COLO829 (cell line): ENCODE measurements around the gene TRIM41.
"Not testable (repeated sequence)": the region's sequence is repeated elsewhere in the genome, so short reads cannot be mapped to it uniquely, and the experiment has no call there.

Experiments used
- DNase-seq: peaks from one replicate; pipeline ENCODE4 v3.0.0; 2012; ENCODE audit warnings: low spot score

The TRIM41 gene

DNA sequence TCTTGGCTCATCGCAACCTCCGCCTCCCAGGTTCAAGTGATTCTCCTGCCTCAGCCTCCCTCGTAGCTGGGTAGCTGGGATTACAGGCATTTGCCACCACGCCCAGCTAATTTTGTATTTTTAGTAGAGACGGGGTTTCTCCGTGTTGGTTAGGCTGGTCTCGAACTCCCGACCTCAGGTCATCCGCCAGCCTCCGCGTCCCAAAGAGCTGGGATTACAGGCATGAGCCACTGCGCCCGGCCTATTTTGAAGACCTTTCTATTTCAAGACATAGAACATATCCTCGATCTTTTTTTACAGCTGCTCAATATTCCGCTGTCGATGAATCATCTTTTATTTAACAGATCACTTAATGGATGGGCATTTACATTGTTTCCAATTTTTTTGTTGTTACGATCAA, 12.4 kb upstream of the TRIM41 start:
- not testable (repeated sequence) for DNase-seq

DNA sequence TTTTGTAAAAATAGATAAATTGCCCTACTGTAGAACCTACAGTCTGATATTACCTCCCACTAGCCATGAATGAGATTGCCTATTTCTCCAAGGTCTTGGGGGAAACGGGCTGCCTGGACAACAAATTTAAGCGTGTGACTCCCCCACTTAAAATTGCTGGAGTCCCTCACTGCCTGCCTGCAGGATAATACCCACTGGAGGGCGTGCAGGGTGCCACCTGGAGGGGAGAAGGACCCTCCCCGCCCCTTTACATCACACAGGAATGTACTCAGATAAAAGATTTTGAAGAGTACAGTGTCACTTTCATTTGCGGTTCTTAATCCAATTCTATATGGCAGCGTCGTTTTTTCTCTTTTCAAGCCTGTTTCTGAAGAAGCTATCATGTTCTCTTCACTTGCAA, 11.9 kb upstream of the TRIM41 start:
- no peak for DNase-seq

DNA sequence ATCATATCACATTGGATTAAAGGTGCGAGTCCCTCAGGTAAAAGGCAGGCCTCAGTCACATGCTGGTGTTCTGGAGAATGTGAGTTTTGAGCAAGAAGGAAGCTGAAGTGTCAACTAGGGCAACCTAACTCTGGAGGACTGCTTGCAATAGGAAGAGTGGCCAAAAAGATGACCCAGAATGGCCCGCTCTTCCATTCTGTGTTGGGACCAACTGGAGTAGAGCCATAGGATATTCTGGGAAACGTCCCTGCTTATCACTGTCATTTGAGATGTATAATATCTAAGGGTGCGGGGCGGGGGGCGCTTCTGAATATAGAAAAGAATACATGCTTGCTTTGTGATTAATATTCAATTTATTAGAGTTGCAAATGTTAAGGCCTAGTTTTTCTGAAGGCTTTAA, 11.0 kb upstream of the TRIM41 start:
- no peak for DNase-seq

- DNase-seq, result no peak
Observed at GRCh38 chr5:181212934-181213333, 10.1 kb upstream of the TRIM41 start.

DNA sequence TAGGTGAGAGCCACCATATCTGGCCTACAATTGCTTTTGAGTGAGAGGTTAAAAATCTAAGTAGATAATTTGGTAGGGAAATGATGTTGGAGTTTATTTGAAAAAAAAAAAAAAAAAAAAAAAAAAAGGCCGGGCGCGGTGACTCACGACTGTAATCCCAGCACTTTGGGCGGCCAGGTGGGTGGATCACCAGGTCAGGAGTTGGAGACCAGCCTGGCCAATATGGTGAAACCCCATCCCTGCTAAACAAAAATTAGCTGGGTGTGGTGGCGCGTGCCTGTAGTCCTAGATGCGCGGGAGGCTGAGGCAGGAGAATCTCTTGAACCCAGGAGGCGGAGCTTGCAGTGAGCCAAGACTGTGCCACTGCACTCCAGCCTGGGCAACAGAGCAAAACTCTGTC, 8.8 kb upstream of the TRIM41 start:
- DNase-seq, result not testable (repeated sequence)

DNA sequence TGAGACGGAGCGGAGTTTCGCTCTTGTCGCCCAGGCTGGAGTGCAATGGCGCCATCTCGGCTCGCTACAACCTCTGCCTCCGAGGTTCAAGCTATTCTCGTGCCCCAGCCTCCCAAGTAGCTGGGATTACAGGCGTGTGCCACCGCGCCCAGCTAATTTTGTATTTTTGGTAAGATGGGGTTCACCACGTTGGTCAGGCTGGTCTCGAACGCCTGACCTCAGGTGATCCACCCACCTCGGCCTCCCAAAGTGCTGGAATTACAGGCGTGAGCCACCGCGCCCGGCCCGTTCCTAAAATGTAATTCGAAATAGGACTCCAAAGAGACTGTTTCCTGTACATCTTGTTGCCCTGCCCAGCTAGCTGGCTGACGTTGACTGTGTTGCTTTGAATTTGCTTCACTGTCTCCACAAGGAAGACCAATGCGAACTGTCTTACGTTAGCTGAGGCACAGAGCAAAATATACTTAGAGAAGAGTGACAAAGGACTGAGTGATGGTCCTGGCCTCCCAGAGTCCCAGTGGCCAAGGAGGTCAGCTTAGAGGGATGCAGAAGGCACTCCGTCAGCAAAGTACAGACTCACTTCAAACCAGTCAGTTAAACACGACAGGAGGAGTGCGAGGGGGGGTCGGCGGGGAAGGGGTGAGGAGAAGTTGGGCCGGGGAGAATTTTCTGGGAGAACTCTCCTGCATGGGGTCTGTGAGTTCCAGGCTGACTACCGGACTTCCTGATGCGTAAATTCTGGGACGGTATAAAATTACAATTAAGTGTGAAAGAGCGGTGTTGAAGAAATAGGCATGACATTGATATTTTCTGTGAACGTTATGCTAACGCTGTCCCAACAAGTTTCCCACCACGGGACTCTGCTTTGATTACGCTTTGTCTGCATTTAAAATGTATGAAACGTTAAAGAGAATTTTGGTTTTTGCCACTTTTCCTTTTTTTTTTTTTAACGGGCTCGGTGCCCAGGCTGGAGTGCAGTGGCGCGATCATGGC, 6.8 kb upstream of the TRIM41 start:
- DNase-seq, result no peak

DNA sequence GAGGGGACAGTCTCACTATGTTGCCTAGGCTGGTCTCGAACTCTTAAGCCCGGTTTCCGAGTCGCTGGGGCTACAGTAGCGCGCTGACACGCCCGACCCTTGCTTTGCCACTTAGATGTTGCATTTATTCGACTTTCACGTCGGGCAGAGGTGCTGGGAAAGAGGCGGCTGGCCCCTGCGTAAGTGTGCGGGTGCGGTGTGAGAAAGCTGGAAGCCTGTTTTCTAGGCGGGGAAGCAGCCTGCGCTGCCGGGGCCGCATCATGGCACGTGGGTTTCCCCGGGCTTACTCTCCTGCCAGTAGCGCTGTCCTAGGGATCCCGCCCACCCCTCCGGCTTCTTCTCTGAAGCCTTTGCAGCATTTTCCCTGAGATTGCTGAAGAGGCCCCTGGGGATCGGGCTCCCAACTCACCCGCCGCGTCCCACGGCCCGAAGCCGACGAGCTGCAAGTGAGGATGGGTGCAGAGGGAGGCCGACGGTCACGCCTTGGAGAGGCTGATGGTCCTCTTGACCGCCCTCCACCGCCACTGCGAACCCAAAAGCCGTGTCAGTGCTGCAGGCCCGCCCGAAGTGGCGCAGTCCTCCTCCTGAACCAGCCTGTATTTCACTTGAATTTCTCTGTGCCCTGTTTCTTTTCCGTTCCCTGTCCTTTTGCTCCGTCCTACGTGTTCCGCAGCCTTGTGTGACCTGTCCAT, 5.8 kb upstream of the TRIM41 start:
- no peak for DNase-seq

DNA sequence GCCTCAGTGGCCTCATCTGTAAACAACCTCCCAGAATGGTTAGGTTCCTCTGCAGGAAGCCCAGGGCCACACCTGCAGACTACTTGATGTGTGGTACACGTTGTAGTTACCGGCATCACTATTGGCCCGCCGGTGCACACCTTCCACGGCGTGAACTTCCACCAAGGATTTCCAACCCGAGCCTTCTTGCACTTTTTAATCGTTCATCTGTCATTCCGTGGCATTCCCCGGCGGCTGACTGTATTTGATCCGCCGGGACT, 5.3 kb upstream of the TRIM41 start:
- DNase-seq, result no peak

DNA sequence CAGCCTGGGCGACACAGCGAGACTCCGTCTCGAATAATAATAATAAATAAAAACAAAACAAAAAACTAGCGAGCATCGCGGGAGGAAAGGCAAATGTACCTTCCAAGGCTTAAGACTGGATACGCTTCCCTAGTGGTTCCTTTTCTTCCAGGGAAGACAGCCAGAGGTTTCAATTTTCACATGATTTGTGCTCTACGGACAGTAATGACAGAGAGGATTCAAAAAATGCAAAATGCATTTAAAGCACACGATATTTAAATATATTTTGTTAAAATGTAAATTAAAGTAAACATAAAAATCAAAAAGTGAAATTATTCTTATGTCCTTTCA, 4.3 kb upstream of the TRIM41 start:
- DNase-seq, result no peak

- DNase-seq, result no peak
Observed at GRCh38 chr5:181219262-181220177, 3.6 kb upstream of the TRIM41 start.

DNA sequence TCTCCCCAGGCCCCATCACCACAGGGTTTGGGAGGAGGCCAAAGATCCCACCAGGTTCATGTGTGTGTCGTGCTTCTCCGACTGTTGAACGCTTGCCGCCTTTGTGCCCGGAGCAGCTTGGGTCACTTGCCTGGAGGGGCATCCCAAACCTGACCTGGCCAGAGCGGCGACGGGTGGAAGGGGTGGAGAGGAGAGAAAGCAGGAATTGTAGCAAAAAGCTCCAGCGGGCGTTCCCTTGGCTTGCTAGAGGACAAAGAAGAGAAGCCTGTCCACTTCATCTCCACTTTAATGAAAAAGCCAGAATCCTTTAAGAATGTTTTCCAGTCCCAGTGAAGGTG, 2.9 kb upstream of the TRIM41 start:
- DNase-seq, result no peak

- DNase-seq, result no peak
Observed at GRCh38 chr5:181221105-181221791, 1.8 kb upstream of the TRIM41 start.

DNA sequence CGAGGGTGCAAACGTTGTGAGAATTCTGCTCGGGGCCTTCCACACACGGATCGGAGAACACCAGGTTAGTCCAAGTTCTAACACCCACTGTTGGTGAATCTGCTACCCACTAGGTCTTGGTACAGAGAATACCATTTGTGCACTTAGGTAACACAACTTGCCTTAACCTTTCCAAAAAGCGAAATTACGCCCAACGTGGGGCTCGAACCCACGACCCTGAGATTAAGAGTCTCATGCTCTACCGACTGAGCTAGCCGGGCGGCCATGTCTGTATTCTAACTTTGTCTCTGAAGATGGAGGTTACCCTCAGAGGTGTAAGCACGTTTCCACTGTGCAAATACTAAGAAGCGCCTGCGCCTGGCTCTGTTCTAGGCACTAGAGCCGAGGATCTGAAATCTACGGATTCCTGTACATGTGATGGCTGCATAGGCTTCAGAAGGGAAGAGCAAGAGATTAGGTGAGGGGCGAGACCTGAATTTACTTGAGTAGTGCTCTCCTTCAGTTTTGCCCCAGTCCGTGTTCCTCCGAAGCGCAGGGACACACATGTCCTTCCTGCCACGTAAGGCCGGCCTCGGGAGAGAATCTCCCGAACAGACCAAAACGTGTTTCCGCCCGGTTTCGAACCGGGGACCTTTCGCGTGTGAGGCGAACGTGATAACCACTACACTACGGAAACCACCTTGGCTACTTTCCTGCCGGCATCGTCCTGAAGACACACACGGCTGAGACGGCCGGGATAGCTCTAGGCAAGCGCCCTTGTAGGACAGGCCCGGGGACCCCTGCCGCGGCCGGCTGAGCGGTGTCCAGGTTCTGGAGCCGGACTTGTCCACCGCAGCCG, 1.1 kb upstream of the TRIM41 start:
- peak; percentile 53 for DNase-seq

DNA sequence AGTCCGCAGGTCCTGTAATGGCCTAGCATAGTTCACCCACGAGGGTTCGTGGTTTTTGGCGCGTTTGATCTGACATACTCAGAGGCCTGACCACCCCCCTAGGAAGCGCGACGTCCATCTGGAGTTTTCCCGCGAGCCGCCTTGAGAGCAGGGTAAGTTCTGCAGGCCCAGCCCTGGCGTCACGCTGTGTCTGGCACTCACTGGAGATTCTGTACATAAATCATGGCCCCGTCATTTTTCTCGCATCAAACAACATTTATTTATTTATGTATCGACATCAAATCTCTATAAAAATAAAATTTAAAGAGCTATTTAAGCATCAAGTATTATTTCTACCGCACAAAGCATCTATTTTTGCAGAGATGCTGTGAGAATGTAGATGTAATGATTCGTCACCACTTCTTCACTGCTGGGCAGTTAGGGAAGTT, 437 bp upstream of the TRIM41 start:
- no peak for DNase-seq

DNA sequence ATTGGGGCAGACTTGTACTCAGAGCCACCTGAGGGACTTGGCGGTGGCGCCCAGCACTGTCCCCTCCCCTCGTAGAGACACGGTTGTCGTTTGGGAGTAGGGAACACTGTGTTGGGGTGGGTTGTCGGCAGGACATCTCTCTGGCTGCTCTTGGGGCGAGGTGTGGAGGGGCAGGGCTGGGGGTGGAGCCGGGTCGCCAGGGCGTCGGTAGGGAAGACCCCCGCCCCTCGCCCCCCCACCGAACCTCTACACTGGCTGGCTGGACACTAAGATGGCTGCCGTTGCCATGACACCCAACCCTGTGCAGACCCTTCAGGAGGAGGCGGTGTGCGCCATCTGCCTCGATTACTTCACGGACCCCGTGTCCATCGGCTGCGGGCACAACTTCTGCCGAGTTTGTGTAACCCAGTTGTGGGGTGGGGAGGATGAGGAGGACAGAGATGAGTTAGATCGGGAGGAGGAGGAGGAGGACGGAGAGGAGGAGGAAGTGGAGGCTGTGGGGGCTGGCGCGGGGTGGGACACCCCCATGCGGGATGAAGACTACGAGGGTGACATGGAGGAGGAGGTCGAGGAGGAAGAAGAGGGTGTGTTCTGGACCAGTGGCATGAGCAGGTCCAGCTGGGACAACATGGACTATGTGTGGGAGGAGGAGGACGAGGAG, 778 bp downstream of the TRIM41 start:
- DNase-seq, result no peak

- DNase-seq, result no peak
Observed at GRCh38 chr5:181224390-181225229, 1.5 kb downstream of the TRIM41 start.

DNA sequence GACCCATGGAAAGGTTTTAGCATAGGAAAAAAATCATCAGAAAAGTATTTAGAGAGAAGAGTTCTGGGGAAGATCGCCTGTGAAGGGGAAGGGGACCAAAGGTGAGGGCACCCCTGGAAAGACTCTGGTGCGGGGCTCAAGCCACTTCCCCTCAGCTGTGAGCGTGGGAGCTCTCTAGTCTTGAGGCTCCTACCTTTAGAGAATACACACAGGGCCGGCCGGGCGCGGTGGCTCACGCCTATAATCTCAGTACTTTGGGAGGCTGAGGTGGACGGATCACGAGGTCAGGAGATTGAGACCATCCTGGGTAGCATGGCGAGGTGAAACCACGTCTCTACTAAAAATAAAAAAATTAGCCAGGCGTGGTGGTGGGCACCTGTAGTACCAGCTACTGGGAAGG, 6.9 kb downstream of the TRIM41 start:
- no peak for DNase-seq

GRCh38 chr5:181230551-181230950, 7.5 kb downstream of the TRIM41 start:
- DNase-seq, result no peak

- DNase-seq, result no peak
Observed at GRCh38 chr5:181231432-181231831, 8.4 kb downstream of the TRIM41 start.

GRCh38 chr5:181232593-181232992, 9.5 kb downstream of the TRIM41 start:
- no peak for DNase-seq
